AG04449 (cell line): Measurements from ENCODE around the gene SETBP1.

ENCODE experiments used
- CTCF ChIA-PET: fragments of 350-600 bp; formaldehyde crosslinking; extraction: SDS; loops from one replicate; lab custom pipeline; 2021; ENCODE audit warnings: antibody characterized with exemption; lab: Yijun Ruan, JAX
- POLR2A ChIA-PET: fragments of 400-600, 350-600 bp; formaldehyde crosslinking; extraction: SDS; loops from one replicate; lab custom pipeline; 2020; ENCODE audit warnings: antibody characterized with exemption, inconsistent platforms; lab: Yijun Ruan, JAX
- DNase-seq: peaks from one replicate; pipeline ENCODE4 v3.0.0-alpha.2; 2010; ENCODE audit warnings: low read depth, low spot score
- H3K4me3 ChIP-seq: 2 replicates; pipeline ENCODE4 v1.5.1; 2011; ENCODE audit warnings: low read depth, mild to moderate bottlenecking, control low read depth, low read length
- TF ChIP-seq, protein P1 (sequence below): IDR thresholded peaks from one replicate; pipeline ENCODE4 v1.5.1; 2011; ENCODE audit warnings: mild to moderate bottlenecking, moderate library complexity, low read length, control low read depth, inconsistent platforms; ENCODE audit not compliant: insufficient read depth; ENCODE audit errors: missing control alignments

The SETBP1 gene

DNA sequence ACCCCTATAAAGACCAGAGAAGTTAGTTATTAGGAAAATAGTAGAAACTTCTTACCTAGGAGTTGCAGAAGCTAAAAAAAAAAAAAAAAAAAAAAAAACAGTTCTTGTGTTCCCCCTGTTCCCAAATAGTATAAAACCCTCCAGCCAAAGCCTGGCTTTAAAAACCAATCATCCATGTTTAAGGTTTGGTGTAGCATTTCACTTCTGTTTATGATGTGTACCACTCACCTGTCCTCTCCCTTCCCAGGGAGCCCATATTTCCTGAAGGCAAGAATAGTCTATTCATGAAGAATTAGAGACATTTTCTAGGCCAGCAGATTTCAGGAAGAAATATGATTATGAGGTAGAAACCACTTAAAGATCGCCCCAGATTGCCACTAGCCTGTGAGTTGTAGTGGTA, 273.6 kb downstream of the SETBP1 start:
- ChIA-PET POLR2A (no interaction called here), CTCF (no interaction called here)
- no peak overlapping the region for H3K4me3 ChIP-seq
- DNase-seq: no peak
- TF ChIP-seq, protein P1, sequence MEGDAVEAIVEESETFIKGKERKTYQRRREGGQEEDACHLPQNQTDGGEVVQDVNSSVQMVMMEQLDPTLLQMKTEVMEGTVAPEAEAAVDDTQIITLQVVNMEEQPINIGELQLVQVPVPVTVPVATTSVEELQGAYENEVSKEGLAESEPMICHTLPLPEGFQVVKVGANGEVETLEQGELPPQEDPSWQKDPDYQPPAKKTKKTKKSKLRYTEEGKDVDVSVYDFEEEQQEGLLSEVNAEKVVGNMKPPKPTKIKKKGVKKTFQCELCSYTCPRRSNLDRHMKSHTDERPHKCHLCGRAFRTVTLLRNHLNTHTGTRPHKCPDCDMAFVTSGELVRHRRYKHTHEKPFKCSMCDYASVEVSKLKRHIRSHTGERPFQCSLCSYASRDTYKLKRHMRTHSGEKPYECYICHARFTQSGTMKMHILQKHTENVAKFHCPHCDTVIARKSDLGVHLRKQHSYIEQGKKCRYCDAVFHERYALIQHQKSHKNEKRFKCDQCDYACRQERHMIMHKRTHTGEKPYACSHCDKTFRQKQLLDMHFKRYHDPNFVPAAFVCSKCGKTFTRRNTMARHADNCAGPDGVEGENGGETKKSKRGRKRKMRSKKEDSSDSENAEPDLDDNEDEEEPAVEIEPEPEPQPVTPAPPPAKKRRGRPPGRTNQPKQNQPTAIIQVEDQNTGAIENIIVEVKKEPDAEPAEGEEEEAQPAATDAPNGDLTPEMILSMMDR: no peak

DNA sequence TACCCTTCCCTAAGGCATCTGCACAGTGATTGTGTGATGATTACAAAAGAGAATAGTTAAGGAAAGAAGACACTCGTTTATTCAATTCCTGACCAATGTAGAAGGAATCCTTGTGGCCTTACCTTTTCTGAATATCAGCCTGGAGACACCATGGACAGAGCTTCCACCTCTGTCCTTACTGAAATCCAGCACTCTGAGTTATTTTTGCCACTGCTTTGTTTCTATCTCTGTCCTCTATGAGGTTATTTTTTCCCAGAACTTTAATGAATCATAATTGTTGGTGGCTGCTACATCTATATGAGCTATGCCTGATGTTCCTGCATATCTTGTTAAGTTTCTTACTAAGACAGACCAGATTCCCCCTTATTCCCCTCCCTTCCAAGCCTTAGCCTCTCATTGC, 275.1 kb downstream of the SETBP1 start:
- DNase-seq: no peak
- no peak overlapping the region for H3K4me3 ChIP-seq
- CTCF ChIA-PET: no interaction called here
- TF ChIP-seq, protein P1: no peak
- POLR2A ChIA-PET: no interaction called here

GRCh38 chr18:44957025-44957424, 276.3 kb downstream of the SETBP1 start:
- ChIA-PET CTCF (no interaction called here), POLR2A (no interaction called here)
- TF ChIP-seq, protein P1: no peak
- no peak overlapping the region for H3K4me3 ChIP-seq
- DNase-seq: no peak

GRCh38 chr18:44957461-44957860, 276.8 kb downstream of the SETBP1 start:
- ChIA-PET POLR2A (no interaction called here), CTCF (no interaction called here)
- DNase-seq: no peak
- TF ChIP-seq, protein P1: no peak
- no peak overlapping the region for H3K4me3 ChIP-seq

DNA sequence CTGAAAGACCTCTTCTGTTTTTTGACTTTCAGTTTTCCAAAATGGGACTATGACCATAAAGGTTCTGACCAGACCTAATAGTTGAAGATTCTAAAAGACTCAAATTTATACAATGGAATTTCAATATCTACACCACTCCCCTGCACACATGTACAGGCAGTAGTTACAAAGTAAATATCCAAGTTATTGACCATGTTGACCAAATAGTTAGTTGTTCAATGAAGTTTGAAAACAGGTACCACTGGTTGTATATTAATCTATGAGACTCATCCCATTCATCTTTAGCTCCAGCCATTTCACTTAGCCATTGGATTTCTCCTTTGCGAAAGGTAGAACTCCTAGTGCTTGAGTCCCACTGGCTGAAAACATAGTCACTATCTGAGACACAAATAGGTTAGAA, 277.4 kb downstream of the SETBP1 start:
- POLR2A ChIA-PET: no interaction called here
- TF ChIP-seq, protein P1: no peak

GRCh38 chr18:44958455-44958854, 277.8 kb downstream of the SETBP1 start:
- no peak overlapping the region for H3K4me3 ChIP-seq
- ChIA-PET CTCF (interaction anchor here (1.7 kb wide), 1 partner anchor 12 kb away, joined by 3 read pairs; no protein-coding TSS in a partner anchor), POLR2A (no interaction called here)
- no peak for DNase-seq
- TF ChIP-seq, protein P1: no peak

More for the DNA sequence above, 277.4 kb downstream of the SETBP1 start:
- CTCF ChIA-PET: interaction anchor here (1.7 kb wide), 1 partner anchor 12 kb away, joined by 3 read pairs; no protein-coding TSS in a partner anchor
- DNase-seq: no peak
- H3K4me3 ChIP-seq: no peak overlapping the region
